Activated naive CD8-positive, alpha-beta T cell treated with anti-CD3 and anti-CD28 coated beads for 36 hours (primary cell): ENCODE measurements around the gene NOL6. TPM values are rescaled to one million over a fixed set of nuclear protein-coding genes. Genes with fewer than 3 reads are reported as not detected.
"Not testable (repeated sequence)": the region's sequence is repeated elsewhere in the genome, so short reads cannot be mapped to it uniquely, and the experiment has no call there.

Experiments used
- DNase-seq: peaks from one replicate; pipeline ENCODE4 v3.0.0; 2021
- H3K27ac Mint-ChIP-seq: one replicate; pipeline ENCODE4 v1.8.0; 2022; ENCODE audit warnings: mild to moderate bottlenecking, moderate library complexity, mixed read lengths
- H3K27me3 Mint-ChIP-seq: one replicate; pipeline ENCODE4 v1.8.0; 2022; ENCODE audit warnings: mild to moderate bottlenecking, mixed read lengths
- H3K36me3 Mint-ChIP-seq: one replicate; pipeline ENCODE4 v1.8.0; 2021; ENCODE audit warnings: mild to moderate bottlenecking, mixed read lengths
- H3K4me1 Mint-ChIP-seq: one replicate; pipeline ENCODE4 v1.8.0; 2021; ENCODE audit warnings: mixed read lengths
- H3K4me3 Mint-ChIP-seq: one replicate; pipeline ENCODE4 v1.8.0; 2022; ENCODE audit warnings: mild to moderate bottlenecking, moderate library complexity, mixed read lengths
- H3K9me3 Mint-ChIP-seq: one replicate; pipeline ENCODE4 v1.8.0; 2022; ENCODE audit warnings: mixed read lengths
- total RNA-seq, 2 experiments: library from RNA; stranded (reverse); gene quantifications; one replicate each; pipeline ENCODE4 v1.2.3, GENCODE V29; 2021

The NOL6 gene
- 10 to 100 TPM; 80.8 to 82.2 TPM for total RNA-seq

- Mint-ChIP-seq H3K4me3 (peak within 1 kb of the TSS; percentile 97), H3K27me3 (no peaks in the 10 kb centered on the region), H3K4me1 (peaks cover 18% of the 10 kb centered on the region), H3K9me3 (no peaks in the 10 kb centered on the region), H3K36me3 (peaks cover 24% of the 10 kb centered on the region), H3K27ac (peak within 1 kb of the TSS; percentile 92)
- DNase-seq: peak; percentile 96
These were observed at the start of gene NOL6 for GRCh38 chr9:33473643-33474352. Gene NOL6, minus strand, starts transcription at chr9:33473924. Its CDS starts 82 bp downstream, at chr9:33473842.

- not testable (repeated sequence) for DNase-seq, H3K36me3 Mint-ChIP-seq, H3K27ac Mint-ChIP-seq, H3K4me3 Mint-ChIP-seq, H3K9me3 Mint-ChIP-seq, H3K4me1 Mint-ChIP-seq
- H3K27me3 Mint-ChIP-seq: peaks cover 59% of the 10 kb centered on the region
These were observed 48.1 kb upstream of the NOL6 start for GRCh38 chr9:33521861-33522260.

- not testable (repeated sequence) for H3K4me3 Mint-ChIP-seq, H3K27ac Mint-ChIP-seq, H3K36me3 Mint-ChIP-seq, H3K9me3 Mint-ChIP-seq, H3K4me1 Mint-ChIP-seq, DNase-seq
- H3K27me3 Mint-ChIP-seq: peaks cover 34% of the 10 kb centered on the region
These were observed 44.3 kb upstream of the NOL6 start for GRCh38 chr9:33517934-33518577.

GRCh38 chr9:33517373-33517772 is 43.6 kb upstream of the NOL6 start:
- peaks cover 27% of the 10 kb centered on the region for H3K27me3 Mint-ChIP-seq
- DNase-seq: no peak
- H3K27ac Mint-ChIP-seq: no peak overlapping the region
- no peak overlapping the region for H3K4me3 Mint-ChIP-seq
- H3K36me3 Mint-ChIP-seq: no peaks in the 10 kb centered on the region
- no peaks in the 10 kb centered on the region for H3K9me3 Mint-ChIP-seq
- H3K4me1 Mint-ChIP-seq: no peaks in the 10 kb centered on the region

GRCh38 chr9:33516397-33516796 is 42.7 kb upstream of the NOL6 start:
- not testable (repeated sequence) for H3K36me3 Mint-ChIP-seq, DNase-seq, H3K4me3 Mint-ChIP-seq, H3K27ac Mint-ChIP-seq, H3K9me3 Mint-ChIP-seq, H3K4me1 Mint-ChIP-seq
- peaks cover 19% of the 10 kb centered on the region for H3K27me3 Mint-ChIP-seq

- not testable (repeated sequence) for H3K9me3 Mint-ChIP-seq, DNase-seq, H3K27ac Mint-ChIP-seq, H3K36me3 Mint-ChIP-seq, H3K4me1 Mint-ChIP-seq, H3K4me3 Mint-ChIP-seq
- peaks cover 15% of the 10 kb centered on the region for H3K27me3 Mint-ChIP-seq
These were observed 41.7 kb upstream of the NOL6 start for GRCh38 chr9:33515342-33515995.

- not testable (repeated sequence) for H3K9me3 Mint-ChIP-seq, H3K27ac Mint-ChIP-seq, H3K36me3 Mint-ChIP-seq
These were observed 38.8 kb upstream of the NOL6 start for GRCh38 chr9:33512535-33512934.

GRCh38 chr9:33511184-33511517 is 37.4 kb upstream of the NOL6 start:
- not testable (repeated sequence) for DNase-seq, H3K27me3 Mint-ChIP-seq, H3K36me3 Mint-ChIP-seq, H3K9me3 Mint-ChIP-seq
- Mint-ChIP-seq H3K27ac (peak overlapping the region; percentile 78), H3K4me1 (peaks cover 10% of the 10 kb centered on the region), H3K4me3 (peak overlapping the region; percentile 84)

More at GRCh38 chr9:33512535-33512934, 38.8 kb upstream of the NOL6 start:
- not testable (repeated sequence) for DNase-seq, H3K4me3 Mint-ChIP-seq, H3K4me1 Mint-ChIP-seq, H3K27me3 Mint-ChIP-seq

GRCh38 chr9:33510262-33511183 is 36.8 kb upstream of the NOL6 start:
- Mint-ChIP-seq H3K27me3 (peaks cover 7% of the 10 kb centered on the region), H3K27ac (peak overlapping the region; percentile 78), H3K36me3 (no peaks in the 10 kb centered on the region), H3K4me3 (peak overlapping the region; percentile 84), H3K9me3 (no peaks in the 10 kb centered on the region), H3K4me1 (peaks cover 13% of the 10 kb centered on the region)
- peak; percentile 39 for DNase-seq

GRCh38 chr9:33506626-33507370 is 33.1 kb upstream of the NOL6 start:
- DNase-seq: peak; percentile 8
- Mint-ChIP-seq H3K4me3 (no peak overlapping the region), H3K27me3 (peaks cover 7% of the 10 kb centered on the region), H3K36me3 (no peaks in the 10 kb centered on the region), H3K27ac (no peak overlapping the region), H3K4me1 (peaks cover 13% of the 10 kb centered on the region), H3K9me3 (no peaks in the 10 kb centered on the region)

- H3K27me3 Mint-ChIP-seq: no peaks in the 10 kb centered on the region
- H3K27ac Mint-ChIP-seq: no peak overlapping the region
- H3K9me3 Mint-ChIP-seq: no peaks in the 10 kb centered on the region
- no peaks in the 10 kb centered on the region for H3K4me1 Mint-ChIP-seq
- H3K36me3 Mint-ChIP-seq: no peaks in the 10 kb centered on the region
- H3K4me3 Mint-ChIP-seq: no peak overlapping the region
- no peak for DNase-seq
These were observed 24.7 kb upstream of the NOL6 start for GRCh38 chr9:33498387-33498786.

DNA sequence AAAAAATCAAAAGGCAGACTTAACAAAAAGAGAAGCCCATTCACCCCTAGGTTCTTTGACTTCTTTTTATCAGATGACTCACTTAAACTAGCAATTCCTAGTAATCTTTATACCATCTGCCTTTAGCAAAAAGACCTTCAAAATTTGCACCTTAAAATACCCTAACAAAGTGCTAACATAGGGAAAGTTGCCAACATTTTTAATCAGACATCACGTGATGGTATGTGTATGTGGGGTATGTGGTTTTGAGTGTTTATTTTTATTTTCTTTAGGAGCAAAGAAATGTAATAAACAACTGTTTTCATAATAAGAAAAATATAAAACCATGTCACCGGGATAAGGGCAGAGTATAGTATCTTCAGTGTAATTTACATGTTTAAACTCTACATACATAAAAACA is 20.1 kb upstream of the NOL6 start:
- H3K27me3 Mint-ChIP-seq, H3K4me3 Mint-ChIP-seq, H3K4me1 Mint-ChIP-seq, DNase-seq, H3K27ac Mint-ChIP-seq, H3K9me3 Mint-ChIP-seq, H3K36me3 Mint-ChIP-seq: not testable (repeated sequence)

DNA sequence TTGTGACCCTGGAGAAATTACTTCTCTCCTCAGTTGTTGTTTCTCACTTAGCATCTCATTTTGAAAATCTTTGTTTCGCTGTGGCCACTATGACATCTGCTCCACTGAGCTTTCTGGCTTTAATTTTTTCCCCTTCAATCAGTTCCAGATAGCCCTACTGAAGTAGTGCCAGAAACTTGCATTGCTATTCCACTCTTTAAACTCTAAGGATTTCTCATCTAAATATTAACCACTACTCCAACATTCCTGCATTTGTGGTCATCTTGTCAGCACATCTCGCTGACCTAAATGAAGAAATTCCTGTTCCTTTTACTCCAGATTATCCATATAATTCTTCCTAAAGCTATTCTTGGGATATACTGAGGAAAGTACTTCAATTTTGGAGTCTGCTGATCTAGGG is 15.3 kb upstream of the NOL6 start:
- no peak for DNase-seq
- H3K36me3 Mint-ChIP-seq: no peaks in the 10 kb centered on the region
- H3K9me3 Mint-ChIP-seq: no peaks in the 10 kb centered on the region
- H3K27me3 Mint-ChIP-seq: no peaks in the 10 kb centered on the region
- H3K27ac Mint-ChIP-seq: no peak overlapping the region
- H3K4me1 Mint-ChIP-seq: no peaks in the 10 kb centered on the region
- no peak overlapping the region for H3K4me3 Mint-ChIP-seq

DNA sequence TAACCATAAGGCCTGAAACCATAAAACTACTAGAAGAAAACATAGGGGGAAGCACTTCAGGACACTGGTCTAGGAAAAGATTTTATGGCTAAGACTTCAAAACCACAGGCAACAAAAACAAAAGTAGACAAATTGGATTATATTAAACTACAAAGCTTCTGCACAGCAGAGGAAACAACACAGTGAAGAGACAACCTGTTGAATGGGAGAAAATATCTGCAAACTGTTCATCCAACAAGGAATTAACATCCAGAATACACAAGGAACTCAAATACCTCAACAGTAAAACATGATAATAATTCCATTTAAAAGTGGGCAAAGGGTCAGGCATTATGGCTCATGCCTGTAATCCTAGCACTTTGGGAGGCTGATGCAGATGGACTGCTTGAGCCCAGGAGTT is 11.6 kb upstream of the NOL6 start:
- not testable (repeated sequence) for H3K27ac Mint-ChIP-seq, H3K27me3 Mint-ChIP-seq, H3K36me3 Mint-ChIP-seq, DNase-seq, H3K4me3 Mint-ChIP-seq, H3K9me3 Mint-ChIP-seq, H3K4me1 Mint-ChIP-seq
